Esophagus muscularis mucosa (tissue), 3 donors: Measurements from ENCODE around the gene ARHGEF7.

ENCODE experiments used
- POLR2A ChIP-seq: fragments of 450-650 bp; IDR thresholded peaks from one replicate; pipeline ENCODE4 v1.6.1; 2017; ENCODE audit warnings: antibody characterized with exemption, moderate library complexity, mild to moderate bottlenecking, low read depth
- POLR2AphosphoS5 ChIP-seq, 2 donors: sonication (generic); formaldehyde crosslinking; IDR thresholded peaks; one replicate each; pipeline ENCODE4 v1.6.1; 2017; ENCODE audit warnings: antibody characterized with exemption in 2 of 2
- TF ChIP-seq, protein P1 (sequence below), 3 experiments: fragments of 200-600 bp in 2 of 3; fragments of 450-650 bp in 1 of 3; sonication (generic) in 2 of 3; IDR thresholded peaks; one replicate each; pipeline ENCODE4 v1.5.1; 2017 to 2019; ENCODE audit warnings: antibody characterized with exemption in 3 of 3, mild to moderate bottlenecking in 2 of 3, moderate library complexity in 1 of 3

- TF ChIP-seq, protein P1, sequence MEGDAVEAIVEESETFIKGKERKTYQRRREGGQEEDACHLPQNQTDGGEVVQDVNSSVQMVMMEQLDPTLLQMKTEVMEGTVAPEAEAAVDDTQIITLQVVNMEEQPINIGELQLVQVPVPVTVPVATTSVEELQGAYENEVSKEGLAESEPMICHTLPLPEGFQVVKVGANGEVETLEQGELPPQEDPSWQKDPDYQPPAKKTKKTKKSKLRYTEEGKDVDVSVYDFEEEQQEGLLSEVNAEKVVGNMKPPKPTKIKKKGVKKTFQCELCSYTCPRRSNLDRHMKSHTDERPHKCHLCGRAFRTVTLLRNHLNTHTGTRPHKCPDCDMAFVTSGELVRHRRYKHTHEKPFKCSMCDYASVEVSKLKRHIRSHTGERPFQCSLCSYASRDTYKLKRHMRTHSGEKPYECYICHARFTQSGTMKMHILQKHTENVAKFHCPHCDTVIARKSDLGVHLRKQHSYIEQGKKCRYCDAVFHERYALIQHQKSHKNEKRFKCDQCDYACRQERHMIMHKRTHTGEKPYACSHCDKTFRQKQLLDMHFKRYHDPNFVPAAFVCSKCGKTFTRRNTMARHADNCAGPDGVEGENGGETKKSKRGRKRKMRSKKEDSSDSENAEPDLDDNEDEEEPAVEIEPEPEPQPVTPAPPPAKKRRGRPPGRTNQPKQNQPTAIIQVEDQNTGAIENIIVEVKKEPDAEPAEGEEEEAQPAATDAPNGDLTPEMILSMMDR (IDR thresholded peaks at IDR 0.05) = no peak
- TF ChIP-seq POLR2A = no peak
- TF ChIP-seq POLR2AphosphoS5 (IDR thresholded peaks at IDR 0.05) = no peak
Measured at GRCh38 chr13:111298214-111298975, 183.3 kb downstream of the ARHGEF7 start.
